ENCODE results near the gene PI4K2B. TPM values are rescaled to one million over a fixed set of nuclear protein-coding genes. Genes with fewer than 3 reads are reported as not detected.

The PI4K2B gene
- total and polyA plus RNA-seq, 2 donors from 2014 or later = 7.1 to 11.8 TPM

- FAIRE-seq (no peak), DNase-seq (no peak)
- Histone ChIP-seq H3K27me3 (ENCODE audit: control insufficient read depth, insufficient read depth, low read length) (no peaks in the 10 kb centered on the region), H3K9me3 (ENCODE audit: control insufficient read depth in 2 of 3, insufficient read depth in 1 of 3, low read length in 3 of 3) (peaks cover 3 to 19% (median 8%) of the 10 kb centered on the region in 3 donors), H3K9ac (ENCODE audit: low read length in 3 of 3) (no peak overlapping the region), H3K4me3 (ENCODE audit: low read length in 3 of 3) (no peak overlapping the region), H3K27ac (ENCODE audit: low read depth in 2 of 2, low read length in 2 of 2) (no peak overlapping the region), H3K4me1 (ENCODE audit: control insufficient read depth in 2 of 3, insufficient read depth in 2 of 3, low read depth in 1 of 3, low read length in 3 of 3) (no peaks in the 10 kb centered on the region), H3K36me3 (ENCODE audit: control insufficient read depth in 2 of 3, insufficient read depth in 3 of 3, low read length in 3 of 3) (no peaks in the 10 kb centered on the region)
- intact Hi-C loops (cut with DNase I) = no loop called here
- TF ChIP-seq CTCF (IDR thresholded peaks at IDR 0.05; ENCODE audit: borderline replicate concordance, extremely low read depth, insufficient read depth) = no peak
These were observed 12.5 kb upstream of the PI4K2B start for GRCh38 chr4:25221377-25221776.

GRCh38 chr4:25223802-25224375 is 9.9 kb upstream of the PI4K2B start:
- Histone ChIP-seq H3K4me3 (ENCODE audit: low read length in 3 of 3) (no peak overlapping the region), H3K36me3 (ENCODE audit: control insufficient read depth in 2 of 3, insufficient read depth in 3 of 3, low read length in 3 of 3) (no peaks in the 10 kb centered on the region), H3K4me1 (ENCODE audit: control insufficient read depth in 2 of 3, insufficient read depth in 2 of 3, low read depth in 1 of 3, low read length in 3 of 3) (no peaks in the 10 kb centered on the region), H3K9ac (ENCODE audit: low read length in 3 of 3) (no peak overlapping the region), H3K9me3 (ENCODE audit: control insufficient read depth in 2 of 3, insufficient read depth in 1 of 3, low read length in 3 of 3) (peaks cover 3 to 19% (median 8%) of the 10 kb centered on the region in 3 donors), H3K27ac (ENCODE audit: low read depth in 2 of 2, low read length in 2 of 2) (no peak overlapping the region), H3K27me3 (ENCODE audit: control insufficient read depth, insufficient read depth, low read length) (no peaks in the 10 kb centered on the region)
- intact Hi-C loops (cut with DNase I) = no loop called here
- DNase-seq (peak in 3 of 5 donors; percentile 26 to 41 (median 27)), FAIRE-seq (no peak)
- TF ChIP-seq CTCF (IDR thresholded peaks at IDR 0.05; ENCODE audit: borderline replicate concordance, extremely low read depth, insufficient read depth) = no peak

GRCh38 chr4:25229804-25230203 is 4.0 kb upstream of the PI4K2B start:
- no peak overlapping the region for H3K9ac ChIP-seq (ENCODE audit: low read length in 3 of 3)
- TF ChIP-seq CTCF (IDR thresholded peaks at IDR 0.05; ENCODE audit: borderline replicate concordance, extremely low read depth, insufficient read depth) = no peak
- H3K27me3 ChIP-seq (ENCODE audit: control insufficient read depth, insufficient read depth, low read length) = no peaks in the 10 kb centered on the region
- H3K4me3 ChIP-seq (ENCODE audit: low read length in 3 of 3) = peak overlapping the region in 2 of 3 donors; percentile 32 to 53
- DNase-seq (no peak), FAIRE-seq (no peak)
- H3K27ac ChIP-seq (ENCODE audit: low read depth in 2 of 2, low read length in 2 of 2) = no peak overlapping the region
- no peaks in the 10 kb centered on the region for H3K4me1 ChIP-seq (ENCODE audit: control insufficient read depth in 2 of 3, insufficient read depth in 2 of 3, low read depth in 1 of 3, low read length in 3 of 3)
- H3K9me3 ChIP-seq (ENCODE audit: control insufficient read depth in 2 of 3, insufficient read depth in 1 of 3, low read length in 3 of 3) = peaks cover 0 to 8% (median 0%) of the 10 kb centered on the region in 3 donors
- intact Hi-C loops (cut with DNase I) = no loop called here
- H3K36me3 ChIP-seq (ENCODE audit: control insufficient read depth in 2 of 3, insufficient read depth in 3 of 3, low read length in 3 of 3) = no peaks in the 10 kb centered on the region

GRCh38 chr4:25233194-25233593 is 639 bp upstream of the PI4K2B start:
- Histone ChIP-seq H3K4me3 (ENCODE audit: low read length in 3 of 3) (peak overlapping the region; percentile 53 to 66 (median 59)), H3K9me3 (ENCODE audit: control insufficient read depth in 2 of 3, insufficient read depth in 1 of 3, low read length in 3 of 3) (peaks cover 0 to 4% (median 0%) of the 10 kb centered on the region in 3 donors), H3K4me1 (ENCODE audit: control insufficient read depth in 2 of 3, insufficient read depth in 2 of 3, low read depth in 1 of 3, low read length in 3 of 3) (peaks cover 0 to 4% (median 4%) of the 10 kb centered on the region in 3 donors), H3K36me3 (ENCODE audit: control insufficient read depth in 2 of 3, insufficient read depth in 3 of 3, low read length in 3 of 3) (no peaks in the 10 kb centered on the region), H3K9ac (ENCODE audit: low read length in 3 of 3) (peak overlapping the region in 1 of 3 donors; percentile 13), H3K27me3 (ENCODE audit: control insufficient read depth, insufficient read depth, low read length) (no peaks in the 10 kb centered on the region), H3K27ac (ENCODE audit: low read depth in 2 of 2, low read length in 2 of 2) (no peak overlapping the region)
- TF ChIP-seq CTCF (IDR thresholded peaks at IDR 0.05; ENCODE audit: borderline replicate concordance, extremely low read depth, insufficient read depth) = no peak
- FAIRE-seq (no peak), DNase-seq (no peak)
- intact Hi-C loops (cut with DNase I) = no loop called here

Measured in kidney (tissue), 14 donors.